ENCODE results near the gene TCP11L2.

TCP11L2 gene

GRCh38 chr12:106327309-106327869, 24.9 kb downstream of the TCP11L2 start:
- TF ChIP-seq CTCF (IDR thresholded peaks at IDR 0.05) = no peak

- TF ChIP-seq CTCF (IDR thresholded peaks at IDR 0.05) = no peak
Measured at GRCh38 chr12:106328735-106329134, 26.2 kb downstream of the TCP11L2 start.

GRCh38 chr12:106329231-106329982, 26.9 kb downstream of the TCP11L2 start:
- TF ChIP-seq CTCF (IDR thresholded peaks at IDR 0.05) = no peak

- no peak for TF ChIP-seq CTCF (IDR thresholded peaks at IDR 0.05)
Measured at GRCh38 chr12:106331599-106331998, 29.1 kb downstream of the TCP11L2 start.

GRCh38 chr12:106332536-106332935, 30.0 kb downstream of the TCP11L2 start:
- no peak for TF ChIP-seq CTCF (IDR thresholded peaks at IDR 0.05)

- no peak for TF ChIP-seq CTCF (IDR thresholded peaks at IDR 0.05)
Measured at GRCh38 chr12:106333010-106333409, 30.5 kb downstream of the TCP11L2 start.

GRCh38 chr12:106333756-106334155, 31.2 kb downstream of the TCP11L2 start:
- TF ChIP-seq CTCF (IDR thresholded peaks at IDR 0.05) = no peak
